Fibroblast of skin of abdomen (primary cell): ENCODE results near the gene PHLPP1.
A peak's percentile ranks its signal among the peaks of the same experiment; 100 is the strongest.
"Not testable (repeated sequence)": the region's sequence is repeated elsewhere in the genome, so short reads cannot be mapped to it uniquely, and the experiment has no call there.

Source experiments
- DNase-seq: peaks from one replicate; pipeline ENCODE4 v3.0.0-alpha.2; 2013

The PHLPP1 gene

DNA sequence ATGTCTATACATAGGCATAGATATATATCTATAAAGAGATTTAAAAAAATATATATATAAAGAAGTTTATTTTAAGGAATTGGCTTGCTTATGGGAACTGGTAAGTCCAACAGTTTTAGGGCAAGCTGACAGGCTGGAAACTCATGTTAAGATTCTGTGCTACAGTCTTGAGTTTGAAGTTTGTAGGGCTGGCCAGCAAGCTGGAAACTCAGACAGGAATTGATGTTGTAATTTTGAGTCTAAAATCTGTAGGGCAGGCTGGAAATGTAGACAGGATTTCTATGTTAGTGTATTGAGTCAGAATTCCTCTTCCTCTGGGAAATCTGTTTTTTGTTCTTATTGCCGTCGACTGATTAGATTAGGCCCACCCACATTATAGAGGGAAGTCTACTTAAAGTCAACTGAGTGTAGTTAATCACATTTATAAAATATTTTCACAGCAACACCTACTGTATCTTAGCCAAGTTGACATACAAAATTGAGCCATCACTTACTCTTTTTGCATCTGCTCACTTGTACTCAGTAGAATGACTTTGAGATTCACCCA, 60.8 kb downstream of the PHLPP1 start:
- no peak for DNase-seq

DNA sequence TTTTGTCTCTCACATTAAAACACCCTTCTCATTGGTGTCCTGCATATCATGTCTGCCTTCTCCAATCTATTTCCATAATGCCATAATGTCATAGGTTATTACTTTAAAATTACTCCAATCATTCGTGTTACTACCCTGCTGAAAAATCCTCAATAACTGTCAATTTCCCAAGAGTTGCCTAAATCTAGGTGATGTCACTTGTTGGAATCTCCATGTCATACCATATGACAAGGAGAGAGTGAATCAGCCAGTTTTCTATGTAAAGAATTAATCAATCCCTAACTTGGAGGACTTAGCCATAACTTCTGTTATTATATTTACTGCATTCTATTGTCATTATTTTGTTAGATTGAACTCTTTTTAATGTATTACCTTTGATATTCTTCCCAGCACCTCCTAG, 62.5 kb downstream of the PHLPP1 start:
- DNase-seq: no peak

DNA sequence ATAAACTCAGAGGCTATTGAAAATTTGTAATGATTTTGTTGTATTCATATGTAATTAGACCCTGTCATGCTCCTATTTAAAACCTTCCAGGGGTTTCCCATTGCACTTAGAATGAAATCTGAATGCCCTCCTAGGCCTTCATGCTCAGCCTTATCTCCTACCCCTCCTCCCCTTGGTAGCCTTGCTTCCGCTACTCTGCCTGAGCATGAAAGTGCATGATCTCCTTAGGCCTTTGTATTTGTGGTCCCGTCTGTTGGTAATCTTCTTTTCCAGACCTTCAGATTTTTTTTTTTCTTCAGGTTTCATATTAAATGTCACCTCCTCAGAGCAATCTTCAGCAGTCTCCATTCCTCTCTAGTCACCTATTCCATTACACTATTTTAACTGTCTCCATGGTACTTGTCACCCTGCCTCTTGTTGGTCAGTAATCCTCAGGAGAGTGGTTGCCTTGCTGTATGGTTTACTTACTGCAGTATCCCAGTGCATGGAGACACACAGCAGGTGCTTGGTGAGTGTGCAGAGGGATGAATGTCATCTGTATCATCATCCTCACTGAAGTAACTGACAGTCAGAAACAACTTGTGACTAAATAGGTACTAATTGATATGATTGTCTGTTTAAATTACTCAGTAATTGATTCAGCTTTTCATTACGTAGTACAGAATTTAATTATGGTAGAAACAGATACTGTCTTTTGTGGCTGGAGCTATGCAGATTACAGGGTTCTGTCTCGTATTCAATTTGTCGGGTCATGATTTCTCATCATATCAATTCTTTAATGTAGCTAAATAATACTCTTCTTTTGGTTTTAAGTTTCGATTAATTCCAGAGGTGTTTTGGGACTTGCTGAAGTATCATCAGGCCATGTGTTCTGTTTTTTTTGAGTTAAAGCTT, 63.9 kb downstream of the PHLPP1 start:
- no peak for DNase-seq

DNA sequence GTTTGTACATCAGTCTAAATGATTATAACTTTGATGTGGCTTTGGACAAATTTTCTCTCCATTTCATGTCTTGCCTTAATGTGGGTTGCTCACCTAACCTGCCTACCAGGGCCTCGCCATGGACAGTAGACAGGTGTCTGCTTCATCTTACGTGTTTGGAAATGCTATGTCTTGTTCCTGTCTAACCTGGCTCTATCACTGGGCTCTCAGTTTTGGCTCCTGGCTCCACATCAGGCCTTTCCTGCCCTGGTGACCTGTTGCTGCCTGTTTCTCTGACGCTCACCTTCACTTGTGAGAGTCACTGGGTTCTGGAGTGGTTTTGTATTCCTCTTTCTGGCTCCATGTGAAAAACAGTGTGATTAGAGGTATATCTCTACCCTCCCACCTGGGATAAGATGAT, 65.9 kb downstream of the PHLPP1 start:
- no peak for DNase-seq

DNA sequence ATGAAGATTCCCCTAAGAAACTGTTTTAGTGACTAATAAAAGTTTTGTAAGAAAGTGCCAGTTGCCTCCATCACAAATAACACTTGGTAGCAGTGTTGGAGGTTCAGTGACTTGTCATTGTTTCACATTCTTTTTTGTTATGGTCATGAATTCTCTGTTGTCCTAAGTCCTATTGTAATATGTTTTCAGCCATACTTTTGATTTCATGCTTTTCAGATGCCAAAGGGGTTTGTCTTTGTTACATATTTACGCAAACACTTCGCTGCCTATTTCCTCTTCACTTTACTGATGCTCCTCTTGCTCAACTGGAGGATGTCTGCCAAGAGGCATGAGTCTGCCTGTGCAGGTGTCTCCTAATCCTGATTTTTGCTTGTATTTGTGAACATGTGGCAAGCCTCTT, 66.6 kb downstream of the PHLPP1 start:
- DNase-seq: peak; percentile 84

DNA sequence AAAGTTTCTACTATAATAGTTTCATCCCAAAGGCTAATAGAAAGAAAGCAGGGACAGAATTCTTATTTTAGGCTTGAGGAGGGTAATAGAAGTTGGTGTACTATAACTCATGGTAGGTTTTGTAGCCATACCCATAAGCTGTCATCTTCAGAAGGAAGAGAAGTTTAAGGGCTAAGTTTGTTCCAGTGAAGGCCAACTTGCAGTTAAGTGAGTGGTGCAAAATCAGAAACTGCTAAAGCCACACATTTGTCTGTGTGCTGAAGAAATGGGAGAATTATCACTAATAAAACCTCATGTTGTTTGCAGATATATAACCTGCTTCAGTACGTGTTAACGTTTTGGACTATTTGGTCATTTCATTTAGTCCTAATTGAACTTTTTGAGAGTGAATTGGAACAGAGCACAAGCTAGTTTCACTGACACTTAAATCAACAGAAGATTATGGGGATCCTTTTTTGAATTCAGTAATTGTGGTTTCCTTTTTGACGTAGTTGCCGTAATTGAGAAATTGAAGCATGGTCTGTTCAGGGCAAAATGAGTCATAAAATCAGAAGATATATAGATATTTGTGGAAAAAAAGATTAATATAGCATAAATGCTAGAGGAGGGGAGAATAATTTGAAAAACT, 69.1 kb downstream of the PHLPP1 start:
- DNase-seq: no peak

DNA sequence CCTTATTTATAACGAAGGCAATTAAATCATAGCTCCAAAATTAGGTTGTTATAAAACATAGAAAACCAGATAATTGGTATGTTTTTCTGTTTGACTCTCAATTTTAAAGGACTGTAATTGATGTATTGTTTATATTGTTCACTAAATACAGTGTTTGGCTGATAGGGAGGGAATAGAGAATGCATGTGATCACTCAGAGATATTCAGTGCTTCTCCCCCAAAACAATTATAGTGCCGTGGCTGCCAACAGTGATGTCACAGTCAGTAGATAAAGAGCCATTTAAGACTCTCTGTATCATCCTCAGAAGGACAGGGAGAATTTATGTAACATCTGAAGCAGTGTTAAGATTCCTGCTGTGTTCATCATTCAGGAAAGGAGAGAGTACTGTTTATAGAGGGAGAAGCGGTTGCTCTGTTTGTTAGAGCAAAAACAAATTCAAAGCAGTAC, 69.6 kb downstream of the PHLPP1 start:
- peak; percentile 59 for DNase-seq

DNA sequence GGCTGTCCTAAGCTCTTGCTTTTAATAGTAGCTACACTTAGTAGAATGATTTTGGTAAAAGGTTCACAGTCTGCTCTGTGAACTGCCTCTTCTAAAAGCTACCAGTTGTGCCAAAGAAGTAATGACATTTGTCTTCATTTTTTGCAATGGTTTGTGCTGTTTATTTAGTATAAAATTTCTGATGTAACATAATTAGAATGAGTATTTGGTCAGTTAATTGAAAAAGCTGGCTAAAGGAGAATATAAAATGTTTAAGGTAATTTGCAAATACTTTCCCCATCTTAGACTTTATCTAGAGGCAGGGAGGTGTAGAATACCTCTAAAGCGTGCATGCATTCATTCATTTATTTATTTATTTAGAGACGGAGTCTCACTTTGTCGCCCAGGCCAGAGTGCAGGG, 71.3 kb downstream of the PHLPP1 start:
- no peak for DNase-seq

DNA sequence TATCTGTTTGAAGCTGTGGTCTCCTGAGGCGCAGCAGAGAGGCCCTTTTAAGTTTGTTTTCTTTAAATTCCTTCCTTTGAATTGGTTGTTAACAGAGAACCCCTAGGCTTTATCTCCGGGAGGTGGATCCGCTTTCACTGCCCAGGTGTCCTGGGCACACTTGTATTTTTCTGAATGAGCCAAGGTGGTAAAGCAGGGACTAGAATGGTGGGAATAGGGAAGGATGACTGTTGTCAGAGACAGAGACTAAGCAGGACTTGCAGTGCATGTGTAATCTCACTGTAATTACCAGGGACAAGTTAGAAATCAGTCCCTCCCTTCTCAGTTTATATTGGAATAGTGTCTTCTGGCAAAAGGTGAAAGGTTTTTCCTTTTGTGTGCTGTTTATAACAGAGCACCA, 72.8 kb downstream of the PHLPP1 start:
- no peak for DNase-seq

DNA sequence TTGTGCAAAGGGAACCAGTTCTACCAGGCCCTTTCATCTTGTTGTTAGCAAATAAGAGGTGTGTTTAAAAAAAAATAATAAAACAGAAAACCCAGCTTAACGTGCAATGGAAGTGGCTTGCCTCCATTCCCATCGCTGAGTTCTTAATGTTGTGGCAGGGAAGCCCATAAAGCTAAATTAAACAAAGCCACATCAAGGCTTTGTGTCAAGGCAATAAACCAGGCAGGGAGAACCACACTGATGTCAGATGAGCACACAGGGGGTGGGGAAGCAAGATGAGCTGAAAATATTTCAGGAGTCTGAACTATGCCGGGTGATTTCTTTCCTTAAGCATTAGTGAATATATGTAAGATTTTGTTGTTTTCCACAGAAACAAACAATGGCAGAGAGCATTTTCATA, 73.5 kb downstream of the PHLPP1 start:
- DNase-seq: peak; percentile 60

DNA sequence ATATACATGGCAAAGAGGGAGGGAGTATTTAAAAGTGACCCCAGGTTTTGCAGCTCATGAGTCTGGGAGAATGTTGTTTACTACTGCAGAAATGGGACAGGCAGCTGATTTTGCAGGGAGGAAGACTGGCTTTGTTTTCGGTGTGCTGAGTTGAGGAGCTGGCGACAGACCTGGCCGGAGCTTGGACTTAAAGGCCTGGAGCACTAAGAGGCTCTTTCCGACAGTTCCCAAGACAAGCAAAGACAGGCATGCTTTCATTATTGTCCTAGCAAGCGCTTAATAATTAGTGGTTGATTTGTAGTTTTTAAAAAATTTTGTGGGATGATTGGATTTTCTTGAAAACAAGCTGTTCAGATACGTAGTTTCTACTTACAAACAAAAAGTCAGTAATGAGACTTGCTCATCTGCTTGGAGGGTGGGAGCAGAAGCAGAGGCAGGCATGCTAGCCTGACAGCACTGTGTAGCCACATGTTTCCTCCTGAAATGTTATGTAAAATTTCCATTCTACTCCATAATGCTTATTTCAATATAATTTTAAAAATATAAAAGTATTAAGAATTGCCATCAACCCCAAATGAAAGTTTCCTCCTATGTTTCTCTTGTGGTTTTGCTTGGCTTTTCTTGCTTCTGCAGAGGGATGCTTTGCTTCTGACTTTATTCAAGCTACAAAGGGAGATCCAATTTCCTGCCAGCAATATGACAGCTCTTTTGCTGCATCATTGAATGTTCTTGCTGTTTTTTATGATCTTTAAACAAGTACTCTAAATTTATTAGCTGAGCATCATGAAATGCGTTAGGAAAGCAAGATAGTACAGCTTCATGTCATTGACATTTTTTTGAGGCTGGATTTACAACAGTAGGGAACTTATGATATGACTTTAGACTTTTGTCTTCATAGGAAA, 75.8 kb downstream of the PHLPP1 start:
- DNase-seq: peak; percentile 58

DNA sequence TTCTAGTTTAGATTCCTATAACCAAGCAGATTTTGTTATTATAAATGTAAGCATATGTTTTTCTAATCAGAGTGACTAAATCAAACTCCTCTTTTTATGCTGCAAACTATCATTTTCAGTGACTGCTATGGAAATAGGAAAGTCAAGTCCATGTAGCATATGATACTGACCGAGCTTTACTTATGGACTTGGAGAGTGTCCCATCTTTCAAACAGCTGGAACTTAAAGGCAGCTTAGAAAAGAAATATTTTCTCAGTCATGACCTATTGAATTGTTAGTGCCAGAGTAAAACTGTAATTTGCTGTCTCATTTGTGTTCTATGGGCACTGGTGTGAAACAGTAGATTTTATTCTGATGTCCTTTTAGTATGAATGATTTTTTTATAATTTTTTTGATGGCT, 76.7 kb downstream of the PHLPP1 start:
- no peak for DNase-seq

DNA sequence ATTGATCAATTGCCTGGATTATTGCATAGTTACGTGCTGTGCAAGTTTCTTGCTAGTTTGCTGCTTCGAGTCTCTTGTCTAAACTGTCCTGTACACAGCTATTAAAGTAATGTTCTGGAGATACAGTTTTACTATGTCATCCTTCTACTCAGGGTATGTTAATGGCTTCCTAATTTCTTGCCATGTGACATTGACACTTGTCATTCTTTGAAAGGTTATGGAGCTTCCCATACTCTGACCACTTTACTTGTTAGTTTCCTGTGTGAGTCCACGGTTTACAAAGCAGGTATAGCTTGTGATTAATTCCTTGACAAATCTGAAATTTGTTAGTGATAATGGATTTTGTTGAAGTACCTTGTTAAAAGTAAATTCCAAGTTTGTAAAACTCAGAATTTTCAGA, 80.5 kb downstream of the PHLPP1 start:
- no peak for DNase-seq

DNA sequence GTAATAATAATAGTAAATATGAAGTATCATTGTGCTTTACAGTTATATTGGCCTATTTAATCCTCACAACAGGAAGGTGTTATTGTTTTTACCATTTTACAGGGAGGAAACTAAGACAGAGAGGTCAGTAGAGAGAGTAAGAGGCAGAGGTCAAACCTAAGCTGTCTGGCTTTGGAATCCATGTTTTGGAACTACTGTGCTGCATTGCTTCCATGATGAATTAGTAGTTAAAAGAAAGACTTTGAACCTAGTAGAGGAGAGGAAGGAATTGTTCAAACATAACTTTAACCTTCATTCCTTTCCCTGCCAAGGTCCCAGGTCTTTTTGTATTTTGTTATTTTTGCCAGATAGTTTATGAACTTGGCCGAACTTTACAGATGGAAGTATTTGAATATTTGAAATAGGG, 80.9 kb downstream of the PHLPP1 start:
- DNase-seq: no peak

DNA sequence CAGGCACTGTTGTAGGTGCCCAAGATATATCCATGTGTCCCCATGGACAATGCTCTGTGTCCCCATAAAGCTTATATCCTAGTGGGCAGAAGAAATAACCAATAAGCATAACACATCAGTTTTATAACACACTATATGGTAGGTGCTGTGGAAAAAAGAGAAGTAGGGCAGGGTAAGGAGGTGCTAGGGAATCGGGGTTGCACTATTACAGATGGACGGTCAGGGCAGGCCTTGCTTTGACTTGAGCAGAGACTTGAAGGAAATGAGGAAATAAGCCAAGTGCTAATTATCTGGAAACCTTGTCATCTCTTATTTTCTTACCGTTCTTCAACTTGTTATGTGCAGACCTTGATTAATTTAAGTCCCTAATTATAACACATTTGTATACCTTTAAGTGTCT, 82.0 kb downstream of the PHLPP1 start:
- no peak for DNase-seq

DNA sequence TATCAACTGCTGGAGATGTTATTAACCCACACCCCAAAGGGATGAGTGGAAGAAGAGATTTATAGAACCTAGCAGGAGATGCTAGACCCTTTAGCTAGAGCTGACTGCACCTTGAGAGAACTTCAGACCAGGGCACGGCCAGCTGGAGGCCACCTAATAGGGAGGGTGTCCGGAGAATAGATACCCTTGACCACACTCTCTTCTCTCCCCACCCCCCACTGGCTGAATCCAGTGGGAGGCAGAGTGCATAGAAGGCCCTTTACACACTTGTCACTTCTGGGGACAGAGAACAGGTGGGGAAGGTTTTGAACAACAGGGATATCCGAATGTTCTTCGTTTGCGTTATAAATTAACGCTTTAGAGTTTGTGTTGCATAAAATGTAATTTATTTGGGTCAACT, 84.6 kb downstream of the PHLPP1 start:
- DNase-seq: no peak

DNA sequence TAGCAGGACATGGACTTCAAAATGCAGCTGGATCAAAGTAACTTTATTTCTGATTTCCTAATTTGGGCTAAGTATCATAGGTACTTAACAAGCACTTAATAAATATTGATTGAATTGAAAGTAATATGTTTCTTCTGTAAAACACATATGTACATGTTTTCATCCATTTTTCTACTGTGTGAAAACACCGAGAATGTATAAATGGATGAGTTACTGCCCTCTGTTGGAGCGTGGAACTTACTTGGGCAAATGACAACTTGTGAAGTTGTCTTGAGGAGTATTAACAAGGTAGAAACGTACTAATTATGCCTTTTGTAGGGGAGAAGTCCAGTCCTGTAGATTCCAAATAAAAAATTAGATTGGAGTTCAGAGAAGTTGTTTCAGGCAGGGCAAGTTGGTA, 87.2 kb downstream of the PHLPP1 start:
- DNase-seq: no peak

DNA sequence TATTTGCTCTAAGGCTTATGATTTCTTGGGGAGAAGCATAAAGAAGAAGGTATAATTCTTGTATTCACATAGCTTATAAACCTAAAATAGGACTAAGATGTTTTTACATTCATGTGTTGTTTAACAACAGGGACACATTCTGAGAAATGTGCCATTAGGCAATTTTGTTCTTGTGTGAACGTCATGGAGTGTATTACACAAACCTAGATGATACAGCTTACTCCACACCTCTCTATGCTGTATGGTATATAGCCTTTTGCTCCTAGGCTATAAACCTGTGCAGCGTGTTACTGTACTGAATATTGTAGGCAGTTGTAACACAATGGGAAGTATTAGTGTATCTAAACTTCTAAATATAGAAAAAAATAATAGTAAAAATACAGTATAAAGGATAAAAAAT, 92.1 kb downstream of the PHLPP1 start:
- no peak for DNase-seq

DNA sequence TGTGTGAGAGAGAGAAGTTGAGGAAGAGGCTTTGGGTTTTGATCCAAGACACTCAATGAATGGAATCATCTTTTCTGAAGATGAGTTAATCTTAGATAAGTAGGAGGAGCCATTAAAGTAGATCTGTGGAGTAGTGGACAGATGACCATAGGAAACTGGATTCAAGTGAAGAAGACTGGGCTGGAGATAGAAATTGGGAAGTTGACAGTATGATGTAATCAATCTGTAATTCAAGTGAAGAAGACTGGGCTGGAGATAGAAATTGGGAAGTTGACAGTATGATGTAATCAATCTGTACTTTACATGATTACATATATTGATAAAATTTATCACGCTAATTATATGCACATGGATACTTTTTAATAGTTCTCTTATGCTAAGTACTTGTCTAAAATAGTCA, 92.8 kb downstream of the PHLPP1 start:
- DNase-seq: no peak

DNA sequence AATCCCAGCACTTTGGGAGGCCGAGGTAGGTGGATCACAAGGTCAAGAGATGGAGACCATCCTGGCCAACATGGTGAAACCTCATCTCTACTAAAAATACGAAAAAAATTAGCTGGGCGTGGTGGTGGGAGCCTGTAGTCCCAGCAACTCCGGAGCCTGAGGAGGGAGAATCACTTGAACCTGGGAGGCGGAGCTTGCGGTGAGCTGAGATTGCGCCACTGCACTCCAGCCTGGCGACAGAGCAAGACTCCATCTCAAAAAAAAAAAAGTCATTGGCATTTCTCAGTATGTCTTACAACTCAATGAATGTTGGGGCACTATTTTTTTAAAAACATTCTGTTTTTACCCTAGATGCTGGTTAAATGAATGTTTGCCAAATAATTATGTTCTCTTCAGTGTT, 94.1 kb downstream of the PHLPP1 start:
- not testable (repeated sequence) for DNase-seq

DNA sequence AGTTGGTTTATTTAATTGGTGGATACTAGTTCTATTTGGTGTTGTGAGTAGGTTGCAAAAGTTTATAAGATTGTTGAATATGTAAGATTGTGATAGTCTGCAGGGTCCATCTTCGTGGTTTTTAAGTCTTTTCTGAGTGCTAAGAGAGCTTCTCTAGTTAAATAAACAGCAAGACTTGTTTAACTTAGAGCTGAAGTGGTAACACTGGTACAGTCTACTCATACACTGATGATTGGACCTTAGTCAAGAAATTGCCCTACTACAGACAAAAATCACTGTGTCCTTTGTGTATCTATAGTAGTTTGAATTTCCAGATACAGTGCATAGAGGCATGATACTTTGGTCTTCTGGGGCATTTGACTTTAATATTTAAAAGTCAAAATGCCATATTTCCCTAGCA, 94.6 kb downstream of the PHLPP1 start:
- no peak for DNase-seq

DNA sequence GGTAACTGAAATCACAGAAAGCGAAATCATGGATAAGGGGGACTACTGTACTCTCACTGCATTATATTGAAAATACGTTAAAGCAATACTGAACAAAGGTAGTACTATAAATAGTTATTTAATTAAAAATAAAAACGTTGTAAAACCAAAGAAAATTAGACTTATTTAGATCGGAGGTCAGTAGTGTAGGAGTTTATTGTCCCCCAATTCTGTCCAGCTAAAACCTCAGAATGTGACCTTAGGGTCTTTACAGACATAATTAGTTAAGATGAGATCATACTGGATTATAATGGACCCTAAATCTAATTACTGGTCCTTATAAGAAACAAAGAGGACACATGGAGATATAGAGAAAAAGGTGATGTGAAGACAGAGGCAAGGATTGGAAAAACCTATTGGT, 95.3 kb downstream of the PHLPP1 start:
- no peak for DNase-seq

DNA sequence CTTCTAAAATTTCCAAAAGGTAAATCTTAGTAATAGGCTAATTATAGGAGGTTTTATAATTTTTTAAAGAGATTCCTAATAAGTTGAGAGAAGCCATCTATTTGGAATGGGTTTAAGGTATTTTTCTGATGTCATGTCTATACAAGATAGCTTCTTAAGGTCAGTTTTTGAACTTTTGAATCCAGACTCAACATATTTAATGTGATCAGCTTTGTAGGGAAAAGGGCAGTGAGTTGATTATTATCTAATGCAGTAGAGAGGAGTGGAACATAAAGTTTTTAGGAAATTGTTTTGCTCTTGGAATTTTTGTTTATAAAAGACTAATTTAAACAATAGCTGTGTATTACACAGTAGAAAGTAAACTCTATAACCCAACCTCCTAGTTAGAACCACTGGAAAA, 96.3 kb downstream of the PHLPP1 start:
- no peak for DNase-seq
